ENCODE data around the gene CKS1B. TPM values are rescaled to one million over a fixed set of nuclear protein-coding genes. Genes with fewer than 3 reads are reported as not detected.

Gene CKS1B
- total and polyA plus RNA-seq, 4 donors: 32.4 to 57.9 (median 44.4) TPM

DNA sequence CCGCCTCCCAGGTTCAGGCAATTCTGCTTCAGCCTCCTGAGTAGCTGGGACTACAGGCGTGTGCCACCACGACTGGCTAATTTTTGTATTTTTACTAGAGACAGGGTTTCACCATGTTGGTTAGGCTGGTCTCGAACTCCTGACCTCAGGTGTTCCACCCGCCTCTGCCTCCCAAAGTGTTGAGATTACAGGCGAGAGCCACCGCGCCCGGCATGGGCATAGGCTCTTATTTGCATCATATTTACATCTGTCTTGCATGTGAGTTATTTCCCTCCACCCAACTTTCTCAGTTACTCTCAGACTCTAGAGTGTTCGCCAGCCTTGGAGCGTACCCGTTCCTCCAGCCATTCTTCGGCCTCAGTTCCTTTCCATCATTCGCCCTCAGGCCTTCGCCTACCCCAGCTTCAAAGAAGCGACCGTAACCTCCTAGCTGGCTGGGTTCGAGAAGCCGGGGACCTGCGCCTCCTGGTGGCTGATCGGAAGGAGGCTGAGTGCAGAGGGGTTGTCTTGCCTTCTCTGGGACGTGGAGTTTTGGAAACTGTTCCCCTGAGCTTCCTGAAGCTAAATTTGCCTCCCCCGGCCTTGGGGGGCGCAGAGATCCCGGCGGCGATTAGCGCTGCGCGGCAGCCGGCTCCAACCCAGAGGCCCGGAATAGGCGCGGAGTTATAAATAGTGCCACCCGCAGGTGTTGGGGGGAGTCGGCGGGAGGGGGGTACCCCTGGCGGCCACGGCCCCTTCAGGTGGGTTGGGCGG is 24.5 kb downstream of the CKS1B start:
- Histone ChIP-seq H3K9me3 (ENCODE audit: control insufficient read depth in 4 of 4, low read length in 3 of 4) (no peaks in the 10 kb centered on the region), H3K4me3 (ENCODE audit: low read depth in 1 of 3, low read length in 3 of 3) (peak overlapping the region in 1 of 3 donors; percentile 32), H3K4me1 (ENCODE audit: control insufficient read depth in 4 of 4, insufficient read depth in 4 of 4, low read length in 3 of 4) (peaks cover 4 to 28% (median 21%) of the 10 kb centered on the region in 4 donors), H3K9ac (ENCODE audit: low read depth in 1 of 2, low read length in 2 of 2) (no peak overlapping the region), H3K36me3 (ENCODE audit: control insufficient read depth in 4 of 4, insufficient read depth in 3 of 4, low read depth in 1 of 4, low read length in 3 of 4) (no peaks in the 10 kb centered on the region), H3K27ac (ENCODE audit: low read depth in 1 of 2, low read length in 2 of 2) (no peak overlapping the region), H3K27me3 (ENCODE audit: control insufficient read depth in 4 of 4, insufficient read depth in 4 of 4, low read length in 3 of 4) (no peaks in the 10 kb centered on the region)
- TF ChIP-seq, protein P1, sequence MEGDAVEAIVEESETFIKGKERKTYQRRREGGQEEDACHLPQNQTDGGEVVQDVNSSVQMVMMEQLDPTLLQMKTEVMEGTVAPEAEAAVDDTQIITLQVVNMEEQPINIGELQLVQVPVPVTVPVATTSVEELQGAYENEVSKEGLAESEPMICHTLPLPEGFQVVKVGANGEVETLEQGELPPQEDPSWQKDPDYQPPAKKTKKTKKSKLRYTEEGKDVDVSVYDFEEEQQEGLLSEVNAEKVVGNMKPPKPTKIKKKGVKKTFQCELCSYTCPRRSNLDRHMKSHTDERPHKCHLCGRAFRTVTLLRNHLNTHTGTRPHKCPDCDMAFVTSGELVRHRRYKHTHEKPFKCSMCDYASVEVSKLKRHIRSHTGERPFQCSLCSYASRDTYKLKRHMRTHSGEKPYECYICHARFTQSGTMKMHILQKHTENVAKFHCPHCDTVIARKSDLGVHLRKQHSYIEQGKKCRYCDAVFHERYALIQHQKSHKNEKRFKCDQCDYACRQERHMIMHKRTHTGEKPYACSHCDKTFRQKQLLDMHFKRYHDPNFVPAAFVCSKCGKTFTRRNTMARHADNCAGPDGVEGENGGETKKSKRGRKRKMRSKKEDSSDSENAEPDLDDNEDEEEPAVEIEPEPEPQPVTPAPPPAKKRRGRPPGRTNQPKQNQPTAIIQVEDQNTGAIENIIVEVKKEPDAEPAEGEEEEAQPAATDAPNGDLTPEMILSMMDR (IDR thresholded peaks at IDR 0.05; ENCODE audit: low read depth, low read length, missing input control): peak; percentile 64
- TF ChIP-seq FOXA1 (IDR thresholded peaks at IDR 0.05) (no peak), RAD21 (IDR thresholded peaks at IDR 0.05) (peak; percentile 76 to 88), HNF4A (conservative IDR thresholded peaks at IDR 0.05) (no peak), JUND (IDR thresholded peaks at IDR 0.05) (no peak), YY1 (IDR thresholded peaks at IDR 0.05) (no peak), EGR1 (IDR thresholded peaks at IDR 0.05; ENCODE audit: low read depth in 2 of 2) (no peak), NR2F2 (IDR thresholded peaks at IDR 0.05) (no peak), RXRA (IDR thresholded peaks at IDR 0.05) (peak in 1 of 2 donors; percentile 11)
- DNase-seq (ENCODE audit: low spot score): peak; percentile 78
- 16% methylated on average over 40 of the region's 40 CpGs for WGBS

DNA sequence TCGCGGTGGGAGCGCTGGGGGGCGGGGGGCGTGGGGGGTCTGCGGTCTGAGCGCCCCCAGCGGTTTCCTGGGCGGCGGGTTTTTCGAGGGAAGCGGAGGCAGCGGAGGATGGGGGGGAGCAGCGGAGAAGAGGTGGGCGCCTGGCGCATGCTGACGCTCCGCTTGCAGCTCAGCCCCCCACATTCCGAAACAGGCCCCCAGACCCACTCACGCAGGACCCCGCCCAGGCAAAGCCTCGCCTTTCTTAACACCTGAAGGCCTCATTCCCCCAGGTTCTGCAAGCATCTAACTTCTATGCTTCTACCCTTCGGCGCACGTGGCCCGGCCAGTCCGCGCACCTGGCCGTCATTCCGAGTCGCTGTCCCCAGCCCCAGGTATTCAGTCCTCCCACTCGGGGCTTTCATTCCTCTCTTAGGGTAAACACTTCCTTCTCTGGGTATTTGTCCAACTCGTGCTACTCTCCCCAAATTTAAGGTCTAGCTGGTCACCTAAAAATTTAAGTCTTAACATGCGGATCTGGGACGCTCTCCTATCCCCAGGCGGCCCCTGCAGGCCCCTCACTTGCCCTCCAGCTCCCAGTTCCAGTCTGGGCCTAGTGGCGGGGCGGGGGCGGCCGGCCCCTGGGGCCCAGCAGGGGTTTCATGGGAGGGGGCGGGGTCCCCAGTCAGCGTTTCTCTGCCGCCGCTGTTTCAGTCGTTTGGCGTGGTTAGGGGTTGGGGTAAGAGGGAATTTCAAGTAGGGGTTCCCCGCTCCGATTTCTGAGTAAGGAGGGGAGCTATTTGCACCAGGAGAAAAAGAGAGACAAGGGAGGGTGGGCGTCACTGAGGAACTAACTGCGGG is 25.3 kb downstream of the CKS1B start:
- Histone ChIP-seq H3K9me3 (ENCODE audit: control insufficient read depth in 4 of 4, low read length in 3 of 4) (no peaks in the 10 kb centered on the region), H3K27ac (ENCODE audit: low read depth in 1 of 2, low read length in 2 of 2) (peak overlapping the region; percentile 96 to 97), H3K4me3 (ENCODE audit: low read depth in 1 of 3, low read length in 3 of 3) (peak overlapping the region; percentile 59 to 73 (median 73)), H3K36me3 (ENCODE audit: control insufficient read depth in 4 of 4, insufficient read depth in 3 of 4, low read depth in 1 of 4, low read length in 3 of 4) (no peaks in the 10 kb centered on the region), H3K9ac (ENCODE audit: low read depth in 1 of 2, low read length in 2 of 2) (peak overlapping the region in 1 of 2 donors; percentile 54), H3K27me3 (ENCODE audit: control insufficient read depth in 4 of 4, insufficient read depth in 4 of 4, low read length in 3 of 4) (no peaks in the 10 kb centered on the region), H3K4me1 (ENCODE audit: control insufficient read depth in 4 of 4, insufficient read depth in 4 of 4, low read length in 3 of 4) (peaks cover 4 to 36% (median 28%) of the 10 kb centered on the region in 4 donors)
- TF ChIP-seq SP1 (IDR thresholded peaks at IDR 0.05): no peak
- TF ChIP-seq RXRA (IDR thresholded peaks at IDR 0.05): no peak
- TF ChIP-seq JUND (IDR thresholded peaks at IDR 0.05): no peak
- no peak for TF ChIP-seq RAD21 (IDR thresholded peaks at IDR 0.05)
- no peak for TF ChIP-seq HNF4A (conservative IDR thresholded peaks at IDR 0.05)
- TF ChIP-seq ATF3 (IDR thresholded peaks at IDR 0.05): no peak
- TF ChIP-seq FOXA1 (IDR thresholded peaks at IDR 0.05): no peak
- TF ChIP-seq NR2F2 (IDR thresholded peaks at IDR 0.05): no peak
- no peak for TF ChIP-seq FOXA2 (IDR thresholded peaks at IDR 0.05)
- TF ChIP-seq GABPA (IDR thresholded peaks at IDR 0.05 in 1 of 2, conservative IDR thresholded peaks at IDR 0.05 in 1 of 2): no peak
- TF ChIP-seq, protein P2, sequence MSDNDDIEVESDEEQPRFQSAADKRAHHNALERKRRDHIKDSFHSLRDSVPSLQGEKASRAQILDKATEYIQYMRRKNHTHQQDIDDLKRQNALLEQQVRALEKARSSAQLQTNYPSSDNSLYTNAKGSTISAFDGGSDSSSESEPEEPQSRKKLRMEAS (IDR thresholded peaks at IDR 0.05): no peak
- no peak for TF ChIP-seq YY1 (IDR thresholded peaks at IDR 0.05)
- no peak for TF ChIP-seq TAF1 (conservative IDR thresholded peaks at IDR 0.05)
- TF ChIP-seq EGR1 (IDR thresholded peaks at IDR 0.05; ENCODE audit: low read depth in 2 of 2): no peak
- TF ChIP-seq, protein P1 (IDR thresholded peaks at IDR 0.05; ENCODE audit: low read depth, low read length, missing input control): peak; percentile 3
- TF ChIP-seq ZBTB33 (IDR thresholded peaks at IDR 0.05): no peak
- TF ChIP-seq REST (IDR thresholded peaks at IDR 0.05): peak; percentile 38
- no peak for DNase-seq (ENCODE audit: low spot score)
- 4% methylated on average over 50 of the region's 50 CpGs for WGBS
